ENCODE data around the gene RMRP. TPM values are rescaled to one million over a fixed set of nuclear protein-coding genes. Genes with fewer than 3 reads are reported as not detected.
A peak's percentile ranks its signal among the peaks of the same experiment; 100 is the strongest.
"Not testable (repeated sequence)": the region's sequence is repeated elsewhere in the genome, so short reads cannot be mapped to it uniquely, and the experiment has no call there.

RMRP gene
- total RNA-seq, 3 donors from 2014 or later, result 1,664 to 2,064 (median 2,058) TPM

DNA sequence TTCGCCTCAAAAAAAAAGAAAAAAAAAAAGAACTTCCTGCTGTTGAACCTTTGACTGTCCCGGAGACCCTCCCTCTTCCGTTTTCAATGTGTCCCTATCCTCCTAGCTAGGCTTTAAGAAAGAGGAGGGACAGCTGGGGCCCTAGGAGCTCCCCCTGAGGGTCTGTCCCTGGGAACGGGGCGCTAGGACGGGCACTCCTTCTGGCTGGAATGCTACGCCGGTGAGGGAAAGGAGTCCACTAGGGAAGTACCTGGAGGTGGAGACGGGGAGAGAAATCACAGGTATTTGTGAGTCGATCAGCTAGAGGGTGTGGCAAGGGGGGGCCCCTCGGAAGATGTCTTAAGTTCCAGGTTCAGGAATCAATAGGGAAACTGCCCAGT, 11.7 kb downstream of the RMRP start:
- H3K27ac ChIP-seq, result peak overlapping the region; percentile 94 to 95
- TF ChIP-seq POLR2AphosphoS5 (IDR thresholded peaks at IDR 0.05), result no peak
- TF ChIP-seq, protein P1, sequence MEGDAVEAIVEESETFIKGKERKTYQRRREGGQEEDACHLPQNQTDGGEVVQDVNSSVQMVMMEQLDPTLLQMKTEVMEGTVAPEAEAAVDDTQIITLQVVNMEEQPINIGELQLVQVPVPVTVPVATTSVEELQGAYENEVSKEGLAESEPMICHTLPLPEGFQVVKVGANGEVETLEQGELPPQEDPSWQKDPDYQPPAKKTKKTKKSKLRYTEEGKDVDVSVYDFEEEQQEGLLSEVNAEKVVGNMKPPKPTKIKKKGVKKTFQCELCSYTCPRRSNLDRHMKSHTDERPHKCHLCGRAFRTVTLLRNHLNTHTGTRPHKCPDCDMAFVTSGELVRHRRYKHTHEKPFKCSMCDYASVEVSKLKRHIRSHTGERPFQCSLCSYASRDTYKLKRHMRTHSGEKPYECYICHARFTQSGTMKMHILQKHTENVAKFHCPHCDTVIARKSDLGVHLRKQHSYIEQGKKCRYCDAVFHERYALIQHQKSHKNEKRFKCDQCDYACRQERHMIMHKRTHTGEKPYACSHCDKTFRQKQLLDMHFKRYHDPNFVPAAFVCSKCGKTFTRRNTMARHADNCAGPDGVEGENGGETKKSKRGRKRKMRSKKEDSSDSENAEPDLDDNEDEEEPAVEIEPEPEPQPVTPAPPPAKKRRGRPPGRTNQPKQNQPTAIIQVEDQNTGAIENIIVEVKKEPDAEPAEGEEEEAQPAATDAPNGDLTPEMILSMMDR (IDR thresholded peaks at IDR 0.05), result no peak
- TF ChIP-seq POLR2A (IDR thresholded peaks at IDR 0.05), result no peak
- H3K4me1 ChIP-seq, result no peaks in the 10 kb centered on the region
- H3K36me3 ChIP-seq, result no peaks in the 10 kb centered on the region
- peak overlapping the region; percentile 52 to 79 (median 63) for H3K4me3 ChIP-seq
- H3K27me3 ChIP-seq, result no peaks in the 10 kb centered on the region
- H3K9me3 ChIP-seq, result no peaks in the 10 kb centered on the region
- peak; percentile 63 to 72 for DNase-seq (ENCODE audit: low spot score in 2 of 2)
- intact Hi-C loops (cut with DNase I; ENCODE audit: low total_unique reads), result no loop called here

DNA sequence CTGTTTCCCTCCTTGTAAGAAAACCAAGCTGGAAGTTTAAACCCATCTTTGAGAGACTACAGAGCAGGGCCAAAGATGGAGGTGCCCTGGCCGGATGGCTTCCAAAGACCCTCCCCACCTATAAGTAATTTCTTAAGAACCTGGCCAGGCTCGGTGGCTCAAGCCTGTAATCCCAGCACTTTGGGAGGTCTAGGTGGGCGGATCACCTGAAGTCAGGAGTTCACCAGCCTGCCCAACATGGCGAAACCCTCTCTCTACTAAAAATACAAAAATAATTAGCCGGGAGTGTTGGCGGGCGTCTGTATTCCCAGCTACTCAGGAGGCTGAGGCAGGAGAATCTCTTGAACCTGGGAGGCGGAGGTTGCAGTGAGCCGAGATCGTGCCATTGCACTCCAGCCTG, 12.1 kb downstream of the RMRP start:
- intact Hi-C loops (cut with DNase I; ENCODE audit: low total_unique reads); H3K9me3 ChIP-seq; H3K27me3 ChIP-seq; DNase-seq (ENCODE audit: low spot score in 2 of 2); H3K36me3 ChIP-seq; H3K4me1 ChIP-seq: not testable (repeated sequence)
- H3K4me3 ChIP-seq, result peak overlapping the region; percentile 52 to 79 (median 63)
- H3K27ac ChIP-seq, result peak overlapping the region; percentile 94 to 95

DNA sequence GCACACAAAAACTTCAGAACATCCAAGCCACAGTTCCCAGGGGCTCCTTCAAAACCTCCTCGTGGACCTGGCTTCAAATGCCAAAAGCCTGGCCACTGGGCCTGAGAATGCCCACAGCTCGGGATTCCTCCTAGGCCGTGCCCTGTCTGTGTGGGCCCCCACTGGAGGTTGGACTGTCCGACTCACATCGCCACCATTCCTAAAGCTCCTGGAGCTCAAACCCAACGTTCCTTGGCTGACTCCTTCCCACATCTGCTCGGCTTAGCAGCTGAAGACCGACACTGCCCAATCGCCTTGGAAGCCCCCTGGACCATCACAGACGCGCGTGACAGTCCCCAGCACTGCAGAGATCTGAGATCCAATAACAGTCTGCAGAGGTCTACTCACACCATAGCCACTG, 14.8 kb downstream of the RMRP start:
- DNase-seq (ENCODE audit: low spot score in 2 of 2), result no peak
- no peaks in the 10 kb centered on the region for H3K36me3 ChIP-seq
- H3K9me3 ChIP-seq, result no peaks in the 10 kb centered on the region
- intact Hi-C loops (cut with DNase I; ENCODE audit: low total_unique reads), result no loop called here
- no peaks in the 10 kb centered on the region for H3K4me1 ChIP-seq
- H3K27me3 ChIP-seq, result no peaks in the 10 kb centered on the region
- no peak for TF ChIP-seq POLR2A (IDR thresholded peaks at IDR 0.05)
- TF ChIP-seq, protein P1 (IDR thresholded peaks at IDR 0.05), result no peak
- no peak for TF ChIP-seq POLR2AphosphoS5 (IDR thresholded peaks at IDR 0.05)
- no peak overlapping the region for H3K27ac ChIP-seq
- H3K4me3 ChIP-seq, result no peak overlapping the region

DNA sequence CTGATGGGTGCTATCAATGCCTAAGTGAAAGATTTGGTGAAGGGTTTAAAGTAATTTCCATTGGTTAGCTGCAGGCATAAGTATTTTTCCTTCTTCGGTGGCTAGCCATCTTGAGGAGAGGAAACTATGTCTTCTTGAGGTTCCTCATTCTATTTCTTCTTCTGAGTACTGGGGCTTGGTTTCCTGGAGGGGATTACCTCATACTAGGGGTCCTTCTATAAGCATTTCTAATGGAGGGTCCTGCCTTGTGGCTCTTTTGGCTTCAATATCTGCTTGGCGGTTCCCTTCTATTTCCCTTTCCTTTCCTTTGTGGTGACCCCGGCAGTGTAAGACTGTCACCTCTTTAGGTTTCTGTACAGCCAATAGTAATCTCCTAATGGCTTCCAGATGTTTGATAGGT, 16.3 kb downstream of the RMRP start:
- H3K4me1 ChIP-seq; H3K4me3 ChIP-seq; H3K9me3 ChIP-seq; DNase-seq (ENCODE audit: low spot score in 2 of 2); intact Hi-C loops (cut with DNase I; ENCODE audit: low total_unique reads); H3K27me3 ChIP-seq; H3K27ac ChIP-seq; H3K36me3 ChIP-seq: not testable (repeated sequence)

DNA sequence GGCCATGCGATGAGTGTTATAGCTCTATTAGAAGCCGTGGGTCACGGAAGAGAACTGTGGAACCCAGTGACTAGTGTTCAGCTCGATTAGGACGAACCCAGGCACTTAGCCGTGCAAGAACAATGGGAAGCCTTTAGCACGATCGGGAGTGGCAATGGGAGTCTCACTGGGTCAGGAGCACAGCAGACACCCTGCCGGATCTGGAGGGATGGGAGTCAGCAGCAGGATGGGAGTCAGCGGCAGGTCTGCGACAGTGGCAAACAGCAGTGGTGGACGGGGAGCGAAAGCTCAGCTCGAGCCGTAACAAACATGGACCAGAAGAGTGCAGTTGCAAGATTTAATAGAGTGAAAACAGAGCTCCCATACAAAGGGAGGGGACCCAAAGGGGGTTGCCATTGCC, 17.4 kb downstream of the RMRP start:
- H3K36me3 ChIP-seq; H3K27me3 ChIP-seq; intact Hi-C loops (cut with DNase I; ENCODE audit: low total_unique reads); H3K9me3 ChIP-seq; H3K4me3 ChIP-seq; DNase-seq (ENCODE audit: low spot score in 2 of 2); H3K4me1 ChIP-seq; H3K27ac ChIP-seq: not testable (repeated sequence)

DNA sequence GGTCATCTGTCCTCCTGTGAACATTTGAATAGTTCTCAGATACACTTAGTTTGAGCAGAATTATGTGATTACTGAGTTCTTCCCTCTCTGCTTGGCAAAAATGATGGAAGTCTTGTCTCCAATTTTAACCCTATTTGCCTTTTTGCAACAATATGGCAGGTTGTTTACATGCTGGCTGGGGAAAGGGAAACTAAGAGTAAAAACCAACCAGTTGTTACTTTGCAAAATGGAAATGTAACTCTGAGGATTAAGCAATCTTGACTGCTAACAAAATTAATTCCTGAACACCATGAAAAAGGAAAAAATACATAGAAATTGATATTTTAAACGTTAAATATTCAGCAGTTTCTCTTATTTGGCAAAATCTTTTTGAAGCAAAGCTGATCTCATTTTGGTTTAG, 18.2 kb downstream of the RMRP start:
- no peak for DNase-seq (ENCODE audit: low spot score in 2 of 2)
- intact Hi-C loops (cut with DNase I; ENCODE audit: low total_unique reads), result no loop called here
- H3K36me3 ChIP-seq, result no peaks in the 10 kb centered on the region
- H3K9me3 ChIP-seq, result no peaks in the 10 kb centered on the region
- no peaks in the 10 kb centered on the region for H3K27me3 ChIP-seq
- H3K4me1 ChIP-seq, result no peaks in the 10 kb centered on the region
- TF ChIP-seq, protein P1 (IDR thresholded peaks at IDR 0.05), result no peak
- TF ChIP-seq POLR2A (IDR thresholded peaks at IDR 0.05) (no peak), POLR2AphosphoS5 (IDR thresholded peaks at IDR 0.05) (no peak)
- no peak overlapping the region for H3K27ac ChIP-seq
- H3K4me3 ChIP-seq, result no peak overlapping the region

DNA sequence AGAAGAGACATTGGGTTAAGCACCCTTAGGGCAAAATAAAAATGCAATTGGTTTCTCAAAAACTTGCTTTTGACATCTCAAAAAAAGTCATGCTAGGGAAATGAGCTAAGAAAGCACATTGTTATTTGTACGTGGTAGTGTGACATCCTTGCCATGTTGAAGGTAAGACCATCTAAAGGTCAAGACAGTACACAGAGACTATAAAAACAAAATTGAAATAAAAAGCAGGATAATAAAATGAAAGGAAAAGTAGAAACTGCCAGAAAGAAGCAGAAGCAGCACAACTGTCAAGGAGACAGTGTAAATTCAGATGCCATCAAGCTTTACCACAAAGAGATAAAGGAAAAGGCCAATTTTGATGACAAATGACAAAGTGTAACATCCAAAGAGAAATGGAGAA, 18.6 kb downstream of the RMRP start:
- H3K27me3 ChIP-seq; H3K9me3 ChIP-seq; H3K27ac ChIP-seq; intact Hi-C loops (cut with DNase I; ENCODE audit: low total_unique reads); H3K4me1 ChIP-seq; H3K4me3 ChIP-seq; H3K36me3 ChIP-seq; DNase-seq (ENCODE audit: low spot score in 2 of 2): not testable (repeated sequence)

DNA sequence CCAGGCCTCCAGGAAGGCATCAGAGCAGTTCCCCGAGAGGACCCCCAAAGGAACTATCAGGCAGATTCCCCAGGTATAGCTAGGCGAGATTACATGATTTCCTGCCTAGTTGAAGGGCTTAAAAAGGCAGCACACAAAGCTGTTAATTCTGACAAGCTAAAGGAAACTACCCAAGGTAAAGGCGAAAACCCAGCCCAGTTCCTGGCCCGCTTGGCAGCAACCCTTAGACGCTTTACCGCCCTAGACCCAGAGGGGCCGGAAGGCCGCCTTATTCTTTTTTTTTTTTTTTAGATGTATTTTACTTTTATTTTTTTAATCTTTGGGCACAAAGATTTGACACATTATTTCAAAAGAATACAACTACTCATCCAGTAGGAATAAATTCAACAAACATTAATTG, 19.1 kb downstream of the RMRP start:
- DNase-seq (ENCODE audit: low spot score in 2 of 2); H3K4me1 ChIP-seq; H3K27ac ChIP-seq; H3K9me3 ChIP-seq; intact Hi-C loops (cut with DNase I; ENCODE audit: low total_unique reads); H3K36me3 ChIP-seq; H3K4me3 ChIP-seq; H3K27me3 ChIP-seq: not testable (repeated sequence)

DNA sequence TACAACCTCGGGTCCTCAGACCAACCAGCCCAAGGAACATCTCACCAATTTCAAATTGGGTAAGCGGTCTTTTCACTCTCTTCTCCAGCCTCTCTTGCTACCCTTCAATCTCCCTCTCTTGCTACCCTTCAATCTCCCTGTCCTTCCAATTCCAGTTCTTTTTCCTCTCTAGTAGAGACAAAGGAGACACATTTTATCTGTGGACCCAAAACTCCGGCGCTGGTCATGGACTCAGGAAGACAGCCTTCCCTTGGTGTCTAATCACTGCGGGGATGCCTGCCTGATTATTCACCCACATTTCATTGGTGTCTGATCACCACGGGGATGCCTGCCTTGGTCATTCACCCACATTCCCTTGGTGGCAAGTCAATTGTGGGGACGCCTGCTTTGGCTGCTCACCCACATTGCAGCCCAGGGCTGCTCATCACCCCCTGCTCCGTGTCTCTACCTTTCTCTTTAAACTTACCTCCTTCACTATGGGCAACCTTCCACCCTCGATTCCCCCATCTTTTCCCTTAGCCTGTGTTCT, 20.3 kb downstream of the RMRP start:
- H3K9me3 ChIP-seq; H3K4me3 ChIP-seq; H3K27ac ChIP-seq; DNase-seq (ENCODE audit: low spot score in 2 of 2); intact Hi-C loops (cut with DNase I; ENCODE audit: low total_unique reads); H3K36me3 ChIP-seq; H3K27me3 ChIP-seq; H3K4me1 ChIP-seq: not testable (repeated sequence)

DNA sequence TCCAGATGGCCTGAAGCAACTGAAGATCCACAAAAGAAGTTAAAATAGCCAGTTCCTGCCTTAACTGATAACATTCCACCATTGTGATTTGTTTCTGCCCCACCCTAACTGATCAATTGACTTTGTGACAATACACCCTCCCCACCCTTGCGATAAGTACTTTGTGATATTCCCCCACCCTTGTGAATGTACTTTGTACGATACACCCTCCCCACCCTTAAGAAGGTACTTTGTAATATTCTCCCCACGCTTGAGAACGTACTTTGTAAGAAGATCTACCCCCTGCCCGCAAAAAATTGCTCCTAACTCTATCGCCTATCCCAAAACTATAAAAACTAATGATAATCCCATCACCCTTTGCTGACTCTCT, 21.0 kb downstream of the RMRP start:
- H3K4me3 ChIP-seq; H3K27me3 ChIP-seq; H3K27ac ChIP-seq; H3K4me1 ChIP-seq; H3K36me3 ChIP-seq; DNase-seq (ENCODE audit: low spot score in 2 of 2); H3K9me3 ChIP-seq; intact Hi-C loops (cut with DNase I; ENCODE audit: low total_unique reads): not testable (repeated sequence)

Measured in breast epithelium (tissue), 4 donors.